Measurements from ENCODE around the gene RHBDL3. TPM values are rescaled to one million over a fixed set of nuclear protein-coding genes. Genes with fewer than 3 reads are reported as not detected.

RHBDL3 gene
- total RNA-seq, 1 experiment from 2014 or later, result 0.24 TPM

DNA sequence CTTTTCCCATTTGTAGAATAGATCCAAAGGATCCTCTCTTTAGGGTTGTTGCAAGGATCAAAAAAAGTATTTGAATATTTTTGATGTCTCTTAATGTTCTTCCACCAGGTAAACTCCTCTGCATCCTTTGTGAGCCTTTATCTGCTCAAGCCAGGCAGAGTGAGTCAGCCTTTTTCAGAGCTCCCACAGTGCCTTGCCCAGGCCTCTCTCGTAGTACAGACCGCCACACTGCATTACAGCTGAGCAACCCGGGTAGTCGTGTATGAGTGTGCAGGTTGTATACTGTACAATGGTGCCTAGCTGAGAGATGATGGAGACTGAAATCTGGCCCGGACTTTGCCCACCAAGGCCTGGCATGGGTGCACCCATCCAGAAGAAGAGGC is 20.9 kb downstream of the RHBDL3 start:
- no peak overlapping the region for H3K27ac Mint-ChIP-seq (ENCODE audit: unreplicated experiment)

GRCh38 chr17:32287804-32288511 is 22.3 kb downstream of the RHBDL3 start:
- BruUV-seq (replicated peaks), result no TSS peak
- H3K27me3 Mint-ChIP-seq (ENCODE audit: unreplicated experiment), result peaks cover 33% of the 10 kb centered on the region
- H3K4me1 Mint-ChIP-seq (ENCODE audit: low read depth, unreplicated experiment), result no peaks in the 10 kb centered on the region
- no peak for DNase-seq
- H3K36me3 Mint-ChIP-seq (ENCODE audit: insufficient read depth, unreplicated experiment), result peaks cover 4% of the 10 kb centered on the region
- TF ChIP-seq CTCF (IDR thresholded peaks at IDR 0.05; ENCODE audit: unreplicated experiment), result no peak
- H3K9me3 Mint-ChIP-seq (ENCODE audit: low read depth, unreplicated experiment), result no peaks in the 10 kb centered on the region
- H3K4me3 Mint-ChIP-seq (ENCODE audit: low read depth, unreplicated experiment), result no peak overlapping the region
- CTCF ChIA-PET, result interaction anchor here (0.8 to 1.4 kb wide), 2 partner anchors 8 to 12 kb away, joined by 3 to 4 read pairs; no protein-coding TSS in a partner anchor
- no peak overlapping the region for H3K27ac Mint-ChIP-seq (ENCODE audit: unreplicated experiment)
- intact Hi-C loops (cut with micrococcal nuclease; ENCODE audit: unreplicated experiment), result no loop called here

More for the DNA sequence above, 20.9 kb downstream of the RHBDL3 start:
- H3K27me3 Mint-ChIP-seq (ENCODE audit: unreplicated experiment), result peaks cover 35% of the 10 kb centered on the region
- intact Hi-C loops (cut with micrococcal nuclease; ENCODE audit: unreplicated experiment), result no loop called here
- H3K36me3 Mint-ChIP-seq (ENCODE audit: insufficient read depth, unreplicated experiment), result peaks cover 4% of the 10 kb centered on the region
- CTCF ChIA-PET, result no interaction called here
- TF ChIP-seq CTCF (IDR thresholded peaks at IDR 0.05; ENCODE audit: unreplicated experiment), result no peak
- no peaks in the 10 kb centered on the region for H3K4me1 Mint-ChIP-seq (ENCODE audit: low read depth, unreplicated experiment)
- no peak overlapping the region for H3K4me3 Mint-ChIP-seq (ENCODE audit: low read depth, unreplicated experiment)
- no peak for DNase-seq
- H3K9me3 Mint-ChIP-seq (ENCODE audit: low read depth, unreplicated experiment), result no peaks in the 10 kb centered on the region
- no TSS peak for BruUV-seq (replicated peaks)

GRCh38 chr17:32288615-32289014 is 23.0 kb downstream of the RHBDL3 start:
- peaks cover 4% of the 10 kb centered on the region for H3K36me3 Mint-ChIP-seq (ENCODE audit: insufficient read depth, unreplicated experiment)

DNA sequence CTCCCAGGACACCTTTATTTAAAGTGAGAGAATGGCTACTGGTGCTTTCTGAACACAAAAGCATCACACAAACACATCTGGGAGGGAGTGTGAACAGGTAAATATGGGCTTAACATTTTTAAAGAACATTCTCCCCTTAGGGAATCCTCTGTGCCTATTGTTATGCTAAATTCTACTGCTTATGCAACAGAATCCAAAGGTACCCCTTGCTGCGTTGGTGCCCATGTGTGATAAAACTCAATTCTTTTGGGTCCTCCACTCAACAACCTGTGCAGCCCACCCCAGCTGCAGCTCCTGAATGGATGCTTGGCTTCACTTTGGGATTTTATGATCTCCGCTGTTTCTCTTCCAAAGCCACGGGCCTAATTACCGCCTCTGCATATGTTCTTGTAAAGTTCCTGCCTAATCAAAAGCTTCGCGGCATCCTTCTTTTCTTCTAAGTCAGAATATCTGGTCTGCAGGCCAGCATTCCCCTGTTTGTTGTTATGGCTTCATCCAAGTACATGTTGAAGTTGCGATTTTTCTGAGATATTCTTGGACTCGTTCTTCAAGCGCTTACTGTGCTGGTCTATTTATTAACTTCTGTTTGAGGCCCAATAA is 23.9 kb downstream of the RHBDL3 start:
- DNase-seq, result no peak
- BruUV-seq (replicated peaks), result no TSS peak
- intact Hi-C loops (cut with micrococcal nuclease; ENCODE audit: unreplicated experiment), result no loop called here
- Mint-ChIP-seq H3K4me1 (ENCODE audit: low read depth, unreplicated experiment) (no peaks in the 10 kb centered on the region), H3K4me3 (ENCODE audit: low read depth, unreplicated experiment) (no peak overlapping the region), H3K27me3 (ENCODE audit: unreplicated experiment) (peaks cover 17% of the 10 kb centered on the region), H3K36me3 (ENCODE audit: insufficient read depth, unreplicated experiment) (peaks cover 4% of the 10 kb centered on the region), H3K9me3 (ENCODE audit: low read depth, unreplicated experiment) (no peaks in the 10 kb centered on the region), H3K27ac (ENCODE audit: unreplicated experiment) (no peak overlapping the region)
- CTCF ChIA-PET, result no interaction called here
- no peak for TF ChIP-seq CTCF (IDR thresholded peaks at IDR 0.05; ENCODE audit: unreplicated experiment)

More at GRCh38 chr17:32288615-32289014, 23.0 kb downstream of the RHBDL3 start:
- intact Hi-C loops (cut with micrococcal nuclease; ENCODE audit: unreplicated experiment), result no loop called here
- no peaks in the 10 kb centered on the region for H3K9me3 Mint-ChIP-seq (ENCODE audit: low read depth, unreplicated experiment)
- no peak for TF ChIP-seq CTCF (IDR thresholded peaks at IDR 0.05; ENCODE audit: unreplicated experiment)
- no peak overlapping the region for H3K4me3 Mint-ChIP-seq (ENCODE audit: low read depth, unreplicated experiment)
- H3K4me1 Mint-ChIP-seq (ENCODE audit: low read depth, unreplicated experiment), result no peaks in the 10 kb centered on the region
- CTCF ChIA-PET, result no interaction called here
- peaks cover 27% of the 10 kb centered on the region for H3K27me3 Mint-ChIP-seq (ENCODE audit: unreplicated experiment)
- no peak for DNase-seq
- BruUV-seq (replicated peaks), result no TSS peak
- H3K27ac Mint-ChIP-seq (ENCODE audit: unreplicated experiment), result no peak overlapping the region
